HepG2 (cell line): ENCODE measurements around the gene TSC22D4. TPM values are rescaled to one million over a fixed set of nuclear protein-coding genes. Genes with fewer than 3 reads are reported as not detected.
A peak's percentile ranks its signal among the peaks of the same experiment; 100 is the strongest.

Experiments used
- ARNT ChIP-seq: fragments of 450-650 bp; IDR thresholded peaks from 2 replicates; pipeline ENCODE4 v1.6.1; 2017
- CERS6 ChIP-seq: sonication (generic); formaldehyde crosslinking; IDR thresholded peaks from 2 replicates; pipeline ENCODE4 v1.5.0; 2020; ENCODE audit warnings: missing genetic modification reagents
- CREB3 ChIP-seq: sonication (generic); formaldehyde crosslinking; IDR thresholded peaks from 2 replicates; pipeline ENCODE4 v1.5.0; 2020; ENCODE audit warnings: missing genetic modification reagents
- ELF4 ChIP-seq: sonication (generic); formaldehyde crosslinking; IDR thresholded peaks from 2 replicates; pipeline ENCODE4 v1.5.0; 2020; ENCODE audit warnings: missing genetic modification reagents, mild to moderate bottlenecking, moderate library complexity, borderline replicate concordance
- HOXA9 ChIP-seq: sonication (generic); formaldehyde crosslinking; IDR thresholded peaks from 2 replicates; pipeline ENCODE4 v1.8.1; 2022; ENCODE audit warnings: missing genetic modification reagents, mild to moderate bottlenecking, moderate library complexity, borderline replicate concordance
- LCORL ChIP-seq, 2 experiments: fragments of 450-650 bp in 1 of 2; sonication (generic) in 1 of 2; formaldehyde crosslinking in 1 of 2; IDR thresholded peaks; 2 replicates each; pipeline versions ENCODE4 v1.5.0 to v1.6.1; 2017 to 2020; ENCODE audit warnings: antibody characterized with exemption in 1 of 2, missing genetic modification reagents in 1 of 2
- MIER3 ChIP-seq: IDR thresholded peaks from 2 replicates; pipeline ENCODE4 v1.6.1; 2016; ENCODE audit warnings: missing compliant biosample characterization, borderline replicate concordance
- NFE2L2 ChIP-seq: fragments of 150-350 bp; IDR thresholded peaks from 2 replicates; pipeline ENCODE4 v1.6.1; 2014; ENCODE audit warnings: low read length
- POGK ChIP-seq: sonication (generic); formaldehyde crosslinking; conservative IDR thresholded peaks from 2 replicates; pipeline ENCODE4 v1.8.0; 2022; ENCODE audit warnings: mild to moderate bottlenecking, moderate library complexity, missing genetic modification reagents
- RBM22 ChIP-seq: fragments of 200-400 bp; formaldehyde crosslinking; optimal IDR thresholded peaks from 2 replicates; pipeline ENCODE3; 2017; ENCODE audit warnings: mild to moderate bottlenecking, low read length, moderate library complexity
- RXRA ChIP-seq: sonication (generic); formaldehyde crosslinking; IDR thresholded peaks from 2 replicates; pipeline ENCODE4 v1.5.1; 2020; ENCODE audit warnings: missing genetic modification reagents
- SP2 ChIP-seq: sonication (generic); formaldehyde crosslinking; IDR thresholded peaks from 2 replicates; pipeline ENCODE4 v1.5.1; 2020; ENCODE audit warnings: mild to moderate bottlenecking, missing genetic modification reagents
- TOPORS ChIP-seq: sonication (generic); formaldehyde crosslinking; IDR thresholded peaks from 2 replicates; pipeline ENCODE4 v1.8.0; 2023; ENCODE audit warnings: mild to moderate bottlenecking, missing genetic modification reagents
- ZMYM3 ChIP-seq: sonication (generic); formaldehyde crosslinking; IDR thresholded peaks from 2 replicates; pipeline ENCODE4 v1.5.1; 2020; ENCODE audit warnings: mild to moderate bottlenecking, missing genetic modification reagents
- ZNF335 ChIP-seq: sonication (generic); formaldehyde crosslinking; IDR thresholded peaks from 2 replicates; pipeline ENCODE4 v1.4.0; 2020; ENCODE audit warnings: missing genetic modification reagents
- ZNF362 ChIP-seq: sonication (generic); formaldehyde crosslinking; IDR thresholded peaks from 2 replicates; pipeline ENCODE4 v1.4.0; 2020; ENCODE audit warnings: missing genetic modification reagents, mild to moderate bottlenecking, borderline replicate concordance
- ZNF512B ChIP-seq: sonication (generic); formaldehyde crosslinking; IDR thresholded peaks from 2 replicates; pipeline ENCODE4 v1.5.1; 2020; ENCODE audit warnings: missing genetic modification reagents, mild to moderate bottlenecking, borderline replicate concordance
- ZNF598 ChIP-seq: sonication (generic); formaldehyde crosslinking; IDR thresholded peaks from 2 replicates; pipeline ENCODE4 v1.5.1; 2020; ENCODE audit warnings: mild to moderate bottlenecking, missing genetic modification reagents, borderline replicate concordance
- ZNF790 ChIP-seq: sonication (generic); formaldehyde crosslinking; IDR thresholded peaks from 2 replicates; pipeline ENCODE4 v1.8.0; 2022; ENCODE audit warnings: missing genetic modification reagents, mild to moderate bottlenecking, borderline replicate concordance
- ZNF850 ChIP-seq: sonication (generic); formaldehyde crosslinking; conservative IDR thresholded peaks from 2 replicates; pipeline ENCODE4 v1.9.0; 2021; ENCODE audit warnings: mild to moderate bottlenecking, missing genetic modification reagents
- polyA plus RNA-seq, 8 experiments: library from polyadenylated mRNA; depleted of rRNA in 3 of 8; stranded (reverse) in 7 of 8; unstranded in 1 of 8; fragments of >200 nt; fragmentation: Illumina TruSeq in 4 of 8; extraction: Trizol in 4 of 8; gene quantifications; 2 replicates each; pipeline versions ENCODE4 v1.2.1 to v1.2.3, GENCODE V29; 2011 to 2016; ENCODE audit warnings: low read depth in 4 of 8, missing spikeins in 1 of 8, mixed read lengths in 1 of 8; ENCODE audit not compliant: insufficient read depth in 1 of 8
- total RNA-seq, 5 experiments: library from RNA; depleted of rRNA; stranded (reverse); fragments of >200 nt; fragmentation: Illumina TruSeq; extraction: Trizol; gene quantifications; 2 replicates each; pipeline ENCODE4 v1.2.3, GENCODE V29; 2016; ENCODE audit warnings: low read depth in 1 of 5

The TSC22D4 gene
- total and polyA plus RNA-seq, 2 of the 13 experiments (the other 11 are each of a cell fraction or from before 2014, with no cell fraction given) = 7.7 to 8.7 TPM

DNA sequence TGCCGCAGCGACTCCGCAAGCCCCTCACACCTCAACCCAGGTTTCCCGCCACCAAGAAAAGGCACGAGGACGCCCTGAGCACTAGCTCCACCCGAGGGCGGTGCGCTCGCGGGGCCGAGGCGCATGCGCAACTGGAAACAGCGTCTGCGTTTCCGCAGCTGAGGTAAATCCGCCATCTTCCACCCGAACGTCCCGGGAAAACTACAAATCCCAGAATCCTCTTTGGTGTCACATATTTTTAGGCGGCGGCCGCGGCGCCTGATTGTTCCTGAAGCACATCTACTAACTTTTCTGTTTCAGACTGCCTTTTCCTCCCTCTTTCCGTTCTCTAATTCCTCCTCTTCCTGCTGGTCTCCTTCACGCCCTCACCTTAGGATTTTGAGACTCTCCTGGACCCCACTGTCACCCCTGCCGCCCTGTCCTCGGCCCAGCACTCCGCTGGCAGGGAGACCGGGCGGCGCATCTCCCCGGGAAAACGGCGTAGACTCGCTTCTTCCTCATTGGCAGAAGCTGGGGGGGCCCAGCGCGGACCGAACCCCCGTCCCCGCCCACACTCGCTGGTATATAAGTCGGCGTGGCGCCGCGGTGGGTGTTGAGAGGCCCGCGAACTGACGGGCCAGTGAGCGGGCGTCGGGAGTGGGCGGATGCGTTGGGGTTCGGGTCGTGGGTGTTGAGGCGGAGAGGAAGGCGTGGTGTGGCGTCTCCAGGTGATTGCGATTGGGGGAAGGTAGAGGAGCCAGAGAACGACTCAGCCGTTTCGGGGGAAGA, 50.6 kb downstream of the TSC22D4 start, which contains the start of gene ZCWPW1 (continued):
- TF ChIP-seq CREB3 (CRISPR knock-in tag) = no peak
- no peak for TF ChIP-seq NFE2L2
- TF ChIP-seq ZNF335 (CRISPR knock-in tag) = peak; percentile 100
- peak; percentile 77; the same call in 1 of the 2 replicates for TF ChIP-seq TOPORS
- no peak for TF ChIP-seq LCORL (IDR thresholded peaks at IDR 0.05)
- TF ChIP-seq LCORL (CRISPR knock-in tag; IDR thresholded peaks at IDR 0.05) = peak; percentile 61; the same call in 1 of the 2 replicates
- TF ChIP-seq SP2 (CRISPR knock-in tag) = peak; percentile 36; the same call in 1 of the 2 replicates
- TF ChIP-seq HOXA9 (CRISPR knock-in tag) = peak; percentile 54; the same call in 1 of the 2 replicates
- 0 out of 2 replicates have a peak, but pooled peaks have one; percentile 22 for TF ChIP-seq ZMYM3 (CRISPR knock-in tag)
- TF ChIP-seq ELF4 (CRISPR knock-in tag) = no peak
- peak; percentile 81; the same call in 1 of the 2 replicates for TF ChIP-seq CERS6 (CRISPR knock-in tag)
- peak; percentile 90; the same call in 1 of the 2 replicates for TF ChIP-seq ZNF790 (CRISPR knock-in tag)
- TF ChIP-seq MIER3 (CRISPR knock-in tag) = no peak; the same call in 1 of the 2 replicates
- peak; percentile 92 for TF ChIP-seq POGK (CRISPR knock-in tag)
- peak; percentile 30; the same call in 1 of the 2 replicates for TF ChIP-seq ZNF512B
- 0 out of 2 replicates have a peak, but pooled peaks have one; percentile 82 for TF ChIP-seq ZNF850
- peak; percentile 39; the same call in 1 of the 2 replicates for TF ChIP-seq ZNF362 (CRISPR knock-in tag)
- peak; percentile 95 for TF ChIP-seq ZNF598 (CRISPR knock-in tag)
- peak; percentile 66 for TF ChIP-seq RBM22
- peak; percentile 27; the same call in 1 of the 2 replicates for TF ChIP-seq RXRA (CRISPR knock-in tag)
- TF ChIP-seq ARNT = no peak
